ENCODE measurements around the gene IDH3G. TPM values are rescaled to one million over a fixed set of nuclear protein-coding genes. Genes with fewer than 3 reads are reported as not detected.

Gene IDH3G
- total RNA-seq, 4 donors from 2014 or later = 48.4 to 88.5 (median 67.2) TPM

- Histone ChIP-seq H3K27me3 (no peaks in the 10 kb centered on the region), H3K36me3 (no peaks in the 10 kb centered on the region), H3K27ac (no peak overlapping the region), H3K4me1 (no peaks in the 10 kb centered on the region), H3K4me3 (no peak overlapping the region), H3K9me3 (no peaks in the 10 kb centered on the region)
- intact Hi-C loops (cut with DNase I; ENCODE audit: low total_unique reads) = no loop called here
- no peak for DNase-seq
- no peak for TF ChIP-seq CTCF (IDR thresholded peaks at IDR 0.05)
- TF ChIP-seq POLR2A (IDR thresholded peaks at IDR 0.05) = no peak
Measured at GRCh38 chrX:153786669-153787068, 7.5 kb downstream of the IDH3G start.

- Histone ChIP-seq H3K27ac (no peak overlapping the region), H3K4me1 (peaks cover 0 to 3% of the 10 kb centered on the region in 2 donors), H3K27me3 (no peaks in the 10 kb centered on the region), H3K36me3 (no peaks in the 10 kb centered on the region), H3K9me3 (no peaks in the 10 kb centered on the region), H3K4me3 (no peak overlapping the region)
- DNase-seq = no peak
- intact Hi-C loops (cut with DNase I; ENCODE audit: low total_unique reads) = no loop called here
- TF ChIP-seq CTCF (IDR thresholded peaks at IDR 0.05) = no peak
- no peak for TF ChIP-seq POLR2A (IDR thresholded peaks at IDR 0.05)
Measured at GRCh38 chrX:153784325-153784967, 9.7 kb downstream of the IDH3G start.

- Histone ChIP-seq H3K4me3 (no peak overlapping the region), H3K27ac (no peak overlapping the region), H3K27me3 (no peaks in the 10 kb centered on the region), H3K36me3 (no peaks in the 10 kb centered on the region), H3K4me1 (peaks cover 0 to 3% of the 10 kb centered on the region in 2 donors), H3K9me3 (no peaks in the 10 kb centered on the region)
- intact Hi-C loops (cut with DNase I; ENCODE audit: low total_unique reads) = no loop called here
- TF ChIP-seq POLR2A (IDR thresholded peaks at IDR 0.05) (no peak), CTCF (IDR thresholded peaks at IDR 0.05) (no peak)
- no peak for DNase-seq
Measured at GRCh38 chrX:153783378-153784013, 10.7 kb downstream of the IDH3G start.

- Histone ChIP-seq H3K9me3 (no peaks in the 10 kb centered on the region), H3K4me1 (peaks cover 0 to 3% of the 10 kb centered on the region in 2 donors)
- TF ChIP-seq CTCF (IDR thresholded peaks at IDR 0.05) (no peak), POLR2A (IDR thresholded peaks at IDR 0.05) (no peak)
Measured at GRCh38 chrX:153782871-153783270, 11.3 kb downstream of the IDH3G start.

GRCh38 chrX:153782313-153782712 is 11.9 kb downstream of the IDH3G start:
- DNase-seq = no peak
- no peaks in the 10 kb centered on the region for H3K27me3 ChIP-seq
- H3K4me3 ChIP-seq = no peak overlapping the region
- no peaks in the 10 kb centered on the region for H3K36me3 ChIP-seq
- no peaks in the 10 kb centered on the region for H3K9me3 ChIP-seq
- H3K27ac ChIP-seq = no peak overlapping the region
- intact Hi-C loops (cut with DNase I; ENCODE audit: low total_unique reads) = no loop called here
- peaks cover 0 to 3% of the 10 kb centered on the region in 2 donors for H3K4me1 ChIP-seq
- no peak for TF ChIP-seq POLR2A (IDR thresholded peaks at IDR 0.05)
- TF ChIP-seq CTCF (IDR thresholded peaks at IDR 0.05) = no peak

More at GRCh38 chrX:153782871-153783270, 11.3 kb downstream of the IDH3G start:
- intact Hi-C loops (cut with DNase I; ENCODE audit: low total_unique reads) = no loop called here
- Histone ChIP-seq H3K27me3 (no peaks in the 10 kb centered on the region), H3K27ac (no peak overlapping the region), H3K4me3 (no peak overlapping the region), H3K36me3 (no peaks in the 10 kb centered on the region)
- DNase-seq = no peak

All from uterus (tissue), 4 donors.